Measurements from ENCODE around the gene KCNIP1. TPM values are rescaled to one million over a fixed set of nuclear protein-coding genes. Genes with fewer than 3 reads are reported as not detected.

KCNIP1 gene
- total and polyA plus RNA-seq, 2 of the 8 experiments (the other 6 are each of a cell fraction or from before 2014, with no cell fraction given) = 0.52 to 0.83 TPM

- peak overlapping the region; percentile 91 for H3K27ac ChIP-seq (ENCODE audit: low read depth, low read length)
- no peak overlapping the region for H3K23ac ChIP-seq (ENCODE audit: insufficient read length)
- peak overlapping the region; percentile 27 for H3K56ac ChIP-seq (replicated peaks; ENCODE audit: insufficient read length, low read depth, low read length)
- no peaks in the 10 kb centered on the region for H3K27me3 ChIP-seq (replicated peaks in 1 of 4; ENCODE audit: control insufficient read depth in 3 of 4, extremely low read depth in 1 of 4, insufficient read depth in 3 of 4, low read length in 3 of 4)
- no peak for DNase-seq (ENCODE audit: low read depth in 1 of 2, low spot score in 2 of 2)
- peak overlapping the region; percentile 47 for H4K5ac ChIP-seq (ENCODE audit: insufficient read length, low read depth, low read length)
- no peaks in the 10 kb centered on the region for H4K20me1 ChIP-seq (replicated peaks in 1 of 2; ENCODE audit: control insufficient read depth in 1 of 2, insufficient read depth in 2 of 2, low read length in 2 of 2)
- ChIA-PET CTCF (ENCODE audit: partially characterized antibody) (interaction anchor here (1.0 to 3.9 kb wide), 7 partner anchors 9 to 47 kb away, joined by 3 to 26 read pairs (median 5); no protein-coding TSS in a partner anchor), POLR2A (ENCODE audit: partially characterized antibody) (interaction anchor here (0.6 to 9.5 kb wide), 14 partner anchors 10 to 560 kb away, joined by 3 to 190 read pairs (median 4); partner anchors contain the start of gene GABRP)
- H4K8ac ChIP-seq (ENCODE audit: extremely low read depth, insufficient read depth, low read length) = no peak overlapping the region
- FAIRE-seq = peak; percentile 84
- H3K14ac ChIP-seq (ENCODE audit: insufficient read length) = no peak overlapping the region
- peak overlapping the region; percentile 99 for H3K18ac ChIP-seq (ENCODE audit: extremely low read depth, low read length)
- H2BK5ac ChIP-seq (ENCODE audit: low read depth, low read length) = peak overlapping the region; percentile 100
- peak overlapping the region in 3 of 4 experiments; percentile 3 to 39 (median 12); a peak in 3 of 8 replicates for H3K4me3 ChIP-seq (ENCODE audit: extremely low read depth in 1 of 4, insufficient read depth in 2 of 4, low read depth in 3 of 4, low read length in 4 of 4)
- H3K79me1 ChIP-seq (ENCODE audit: low read depth, low read length) = no peaks in the 10 kb centered on the region
- H2BK15ac ChIP-seq (ENCODE audit: low read length) = no peak overlapping the region
- peak overlapping the region; percentile 100 for H2BK120ac ChIP-seq (replicated peaks; ENCODE audit: low read depth, low read length)
- peak overlapping the region; percentile 99 for H2BK12ac ChIP-seq (ENCODE audit: low read depth, low read length)
- H3K79me2 ChIP-seq (ENCODE audit: control insufficient read depth in 1 of 2, insufficient read depth in 2 of 2, low read length in 2 of 2) = no peaks in the 10 kb centered on the region
- H2AFZ ChIP-seq (ENCODE audit: low read length) = no peak overlapping the region
- peaks cover 8 to 10% (median 9%) of the 10 kb centered on the region in 4 experiments for H3K4me1 ChIP-seq (replicated peaks in 1 of 4; ENCODE audit: control insufficient read depth in 3 of 4, insufficient read depth in 4 of 4, low read length in 3 of 4)
- peak overlapping the region; percentile 98 for H2BK20ac ChIP-seq (ENCODE audit: low read length)
- H4K91ac ChIP-seq (replicated peaks; ENCODE audit: insufficient read length, low read length) = peak overlapping the region; percentile 100
- H3K4me2 ChIP-seq (ENCODE audit: insufficient read depth in 1 of 2, low read depth in 2 of 2, low read length in 2 of 2) = peak overlapping the region; percentile 56 to 62
- no peaks in the 10 kb centered on the region for H3K23me2 ChIP-seq (ENCODE audit: low read depth, low read length)
- peak overlapping the region; percentile 98 for H3K4ac ChIP-seq (replicated peaks; ENCODE audit: insufficient read length, low read depth, low read length)
- H2AK5ac ChIP-seq (ENCODE audit: low read depth, low read length) = peak overlapping the region; percentile 99
- WGBS, 2 experiments (ENCODE audit: extremely low coverage in 1 of 2, insufficient coverage in 1 of 2, insufficient read length in 1 of 2, insufficient replicate concordance in 2 of 2, low coverage in 1 of 2, low lambda C conversion rate in 2 of 2, missing lambda C conversion rate in 1 of 2) = 29% methylated on average over 7 of the region's 7 CpGs; no CpG with 5 or more reads in 1 of the 2 experiments
- no peaks in the 10 kb centered on the region for H3K9me3 ChIP-seq (ENCODE audit: insufficient read depth in 2 of 2, low read depth in 1 of 2, low read length in 1 of 2)
- H3K9ac ChIP-seq (replicated peaks in 1 of 4; ENCODE audit: extremely low read depth in 1 of 4, low read depth in 3 of 4, low read length in 3 of 4) = peak overlapping the region in 2 of 4 experiments; percentile 40 to 44; a peak in 5 of 7 replicates
- no peaks in the 10 kb centered on the region for H3K36me3 ChIP-seq (ENCODE audit: control insufficient read depth in 2 of 4, insufficient read depth in 4 of 4, low read length in 3 of 4)
- TF ChIP-seq SUZ12 (IDR thresholded peaks at IDR 0.05; ENCODE audit: low read length) = no peak
- peak; percentile 13 for TF ChIP-seq TAF7 (optimal IDR thresholded peaks at IDR 0.05; ENCODE audit: borderline replicate concordance, low read depth, low read length)
- TF ChIP-seq EZH2 (IDR thresholded peaks at IDR 0.05; ENCODE audit: low read depth, low read length, severe bottlenecking) = no peak
- TF ChIP-seq EGR1 (IDR thresholded peaks at IDR 0.05; ENCODE audit: borderline replicate concordance, low read depth, low read length) = no peak
- TF ChIP-seq KDM4A (IDR thresholded peaks at IDR 0.05; ENCODE audit: low read depth, low read length, severe bottlenecking) = no peak
- peak; percentile 86 for TF ChIP-seq TCF12 (IDR thresholded peaks at IDR 0.05; ENCODE audit: low read depth, low read length)
- TF ChIP-seq SIX5 (IDR thresholded peaks at IDR 0.05; ENCODE audit: low read depth, low read length) = no peak
- TF ChIP-seq TEAD4 (IDR thresholded peaks at IDR 0.05; ENCODE audit: low read depth, low read length) = no peak
- TF ChIP-seq POLR2A (IDR thresholded peaks at IDR 0.05; ENCODE audit: control extremely low read depth in 1 of 2, low read depth in 2 of 2, low read length in 2 of 2) = peak in 1 of 2 experiments; percentile 36; a peak in 2 of 3 replicates
- TF ChIP-seq TBP (IDR thresholded peaks at IDR 0.05; ENCODE audit: low read depth, low read length) = no peak; the same call in 1 of the 2 replicates
- no peak for TF ChIP-seq SAP30 (IDR thresholded peaks at IDR 0.05; ENCODE audit: insufficient read depth, insufficient replicate concordance, low read length)
Measured at GRCh38 chr5:170761048-170761707, 257.4 kb downstream of the KCNIP1 start.

All from H1 (cell line).